GM18526 (cell line): ENCODE measurements around the gene UBA5.

ENCODE experiments used
- POLR2A ChIP-seq: IDR thresholded peaks from 3 replicates; pipeline ENCODE4 v1.6.1; 2011; ENCODE audit not compliant: insufficient read length; ENCODE audit errors: extremely low read depth

The UBA5 gene

DNA sequence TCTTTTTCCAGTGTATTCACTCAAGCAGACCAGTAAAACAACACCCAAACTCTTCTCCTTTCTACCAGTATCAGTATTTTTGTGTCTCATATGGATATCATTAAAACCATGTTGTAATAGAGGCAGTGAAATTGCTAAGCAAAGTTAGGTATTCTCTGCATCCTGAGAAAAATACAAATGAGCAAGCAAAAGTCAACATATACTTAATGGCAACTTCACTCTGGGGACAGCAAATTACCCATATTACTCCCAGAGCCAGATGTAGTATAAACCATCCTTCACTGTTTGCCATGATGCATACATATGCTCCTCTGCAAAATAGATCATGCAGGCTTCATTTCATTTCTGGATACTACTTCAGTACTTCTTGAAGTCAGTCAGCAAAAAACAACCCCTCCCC, 22.1 kb downstream of the UBA5 start:
- TF ChIP-seq POLR2A = no peak

DNA sequence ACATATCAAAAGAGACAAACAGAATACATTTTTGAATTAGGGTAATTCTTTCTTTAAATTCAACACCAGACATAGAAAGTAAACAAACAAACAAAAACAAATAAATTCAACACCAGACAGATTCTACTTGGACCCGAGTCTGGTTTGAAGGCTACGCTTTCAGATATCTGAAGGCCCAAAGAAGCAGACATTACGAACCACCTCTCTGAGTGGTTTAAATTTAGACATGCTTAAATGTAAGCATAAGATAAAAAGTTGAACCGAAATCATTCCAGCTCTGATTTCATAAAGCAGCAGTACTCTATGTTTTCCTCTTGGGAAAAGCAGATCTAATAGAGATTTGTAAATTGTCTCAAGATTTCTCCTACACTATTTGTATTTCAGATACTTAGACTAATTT, 29.9 kb downstream of the UBA5 start:
- TF ChIP-seq POLR2A = no peak

DNA sequence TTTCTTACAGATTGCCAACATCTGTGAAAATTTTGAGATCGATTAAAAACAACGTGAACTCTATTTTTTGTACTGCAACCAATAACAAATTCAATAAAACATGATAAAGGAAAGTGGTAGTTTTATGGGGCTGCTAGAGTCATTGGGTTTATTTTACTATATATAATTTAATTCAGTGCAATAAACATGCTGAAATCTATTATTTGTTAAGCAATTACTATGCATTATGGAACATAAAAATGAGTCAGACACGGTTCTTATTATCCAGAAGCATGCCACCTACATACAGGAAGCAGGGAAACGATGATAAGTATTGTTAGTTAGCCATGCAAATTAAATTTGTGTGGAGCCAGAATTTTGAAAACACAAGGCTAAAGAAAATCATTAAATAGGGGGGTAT, 34.9 kb downstream of the UBA5 start:
- no peak for TF ChIP-seq POLR2A

DNA sequence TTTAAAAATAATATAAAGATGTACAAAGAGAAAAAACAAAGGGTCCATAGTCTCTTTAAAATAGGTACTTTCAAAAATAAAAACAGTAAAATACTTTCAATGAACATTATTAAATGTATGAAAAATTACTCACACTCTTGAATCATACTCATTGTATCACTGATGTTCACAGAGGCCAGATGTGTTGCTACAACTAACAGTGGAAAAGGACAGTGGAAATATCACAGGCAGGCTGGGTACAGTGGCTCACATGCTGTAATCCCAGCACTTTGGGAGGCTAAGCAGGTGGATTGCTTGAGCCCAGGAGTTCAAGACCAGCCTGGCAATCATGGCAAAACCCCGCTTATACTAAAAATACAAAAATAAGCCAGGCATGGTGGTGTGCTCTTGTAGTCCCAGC, 35.3 kb downstream of the UBA5 start:
- TF ChIP-seq POLR2A = no peak

DNA sequence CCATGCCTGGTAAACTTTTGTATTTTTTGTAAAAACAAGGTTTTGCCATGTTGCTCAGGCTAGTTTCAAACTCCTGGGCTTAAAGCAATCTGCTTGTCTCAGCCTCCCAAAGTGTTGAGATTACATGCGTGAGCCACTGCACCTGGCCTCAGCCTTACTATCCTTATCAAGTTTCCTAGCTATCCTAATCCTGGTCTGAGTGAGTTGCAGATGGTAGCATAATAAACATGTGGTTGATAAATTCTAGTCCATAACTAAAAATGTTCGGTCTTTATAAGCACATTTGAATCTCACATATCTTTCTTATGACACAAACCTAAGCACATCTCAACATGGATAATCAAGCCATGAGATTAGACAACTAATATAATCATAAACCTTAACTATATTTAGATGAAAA, 43.6 kb downstream of the UBA5 start:
- no peak for TF ChIP-seq POLR2A

DNA sequence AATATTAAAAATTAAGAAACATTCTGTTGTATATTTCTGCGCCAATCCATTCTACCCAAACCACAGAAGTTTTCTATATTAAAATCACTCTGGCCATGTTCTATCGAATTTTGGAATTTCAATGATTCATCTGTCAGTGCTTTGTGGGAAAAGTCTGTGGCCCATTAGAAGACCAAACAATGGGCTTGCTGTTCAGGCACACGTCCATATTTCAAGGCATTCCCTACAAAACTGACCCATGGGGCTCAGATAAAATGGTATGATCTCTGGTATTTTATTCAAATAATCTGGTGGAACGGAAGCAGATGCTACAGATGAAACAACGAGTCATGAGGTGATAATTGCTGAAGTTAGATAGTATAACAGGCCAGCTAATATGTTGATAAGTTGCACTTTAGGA, 49.6 kb downstream of the UBA5 start:
- no peak for TF ChIP-seq POLR2A

DNA sequence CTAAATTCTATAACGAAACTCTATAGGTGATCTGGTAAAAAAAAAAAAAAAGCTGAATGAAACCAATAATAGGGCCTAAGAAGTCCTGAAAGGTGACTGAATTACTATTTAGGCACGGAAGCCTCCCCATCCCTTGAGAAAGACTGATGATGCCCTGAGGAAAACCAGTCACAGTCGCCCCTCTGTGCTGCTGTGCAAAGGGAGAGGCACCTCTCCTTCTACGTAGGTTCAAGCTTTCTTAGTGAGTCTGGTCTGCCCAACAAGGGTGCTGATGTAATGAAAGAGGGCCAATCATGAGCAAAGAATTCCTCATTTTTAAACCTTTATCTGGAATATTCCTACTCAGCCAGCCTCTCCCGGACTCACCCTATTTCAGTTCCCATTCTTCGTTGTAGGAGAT, 50.2 kb downstream of the UBA5 start:
- TF ChIP-seq POLR2A = no peak

DNA sequence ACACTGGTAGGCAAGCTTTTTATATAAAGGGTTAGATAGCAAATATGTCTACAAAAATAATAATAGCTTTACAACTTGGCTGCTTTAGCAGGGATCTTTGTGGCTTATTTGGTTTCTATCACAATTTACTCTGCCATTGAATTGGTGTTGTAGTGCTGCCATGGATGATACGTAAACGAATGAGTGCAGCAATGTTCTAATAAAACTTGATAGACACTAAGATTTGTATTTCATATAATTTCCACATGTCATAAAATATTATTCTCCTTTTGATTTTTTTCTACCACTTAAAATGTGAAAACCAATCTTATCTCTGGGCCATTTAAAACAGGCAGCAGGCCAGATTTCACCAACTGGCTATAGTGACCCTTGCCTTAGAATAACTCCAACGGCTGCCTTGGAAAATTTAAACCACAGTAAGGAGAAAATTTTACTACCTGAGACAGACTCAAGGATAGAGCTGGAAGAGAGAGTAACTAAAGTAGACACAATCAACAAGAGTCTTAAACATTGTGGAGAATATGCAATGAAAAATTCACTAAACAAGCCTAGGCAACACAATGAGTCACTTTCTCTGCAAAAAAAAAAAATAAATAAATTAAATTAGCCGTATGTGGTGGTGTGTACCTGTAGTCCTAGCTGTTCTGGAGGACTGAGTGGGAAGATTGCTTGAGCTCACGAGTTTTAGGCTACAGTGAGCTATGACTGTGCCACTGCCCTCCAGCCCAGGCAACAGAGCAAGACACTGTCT, 54.0 kb downstream of the UBA5 start:
- no peak for TF ChIP-seq POLR2A

DNA sequence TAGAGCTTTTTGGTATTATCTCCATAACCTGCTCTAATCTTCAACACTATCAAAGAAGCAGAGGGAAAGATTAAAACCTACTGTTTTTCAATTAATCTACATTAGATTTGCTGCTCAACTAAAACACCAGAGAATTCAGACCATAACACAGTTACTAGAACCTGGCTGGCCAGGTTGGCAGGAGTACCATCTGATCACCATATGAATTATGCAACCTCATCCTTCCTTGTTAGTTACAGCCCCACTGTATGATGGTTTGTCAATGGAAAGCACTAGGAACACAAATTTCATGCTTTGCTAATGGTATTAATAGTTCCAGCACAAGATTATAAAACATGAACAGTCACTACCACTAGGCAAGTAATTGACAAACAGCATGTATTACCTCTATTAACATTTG, 56.2 kb downstream of the UBA5 start:
- TF ChIP-seq POLR2A = no peak

DNA sequence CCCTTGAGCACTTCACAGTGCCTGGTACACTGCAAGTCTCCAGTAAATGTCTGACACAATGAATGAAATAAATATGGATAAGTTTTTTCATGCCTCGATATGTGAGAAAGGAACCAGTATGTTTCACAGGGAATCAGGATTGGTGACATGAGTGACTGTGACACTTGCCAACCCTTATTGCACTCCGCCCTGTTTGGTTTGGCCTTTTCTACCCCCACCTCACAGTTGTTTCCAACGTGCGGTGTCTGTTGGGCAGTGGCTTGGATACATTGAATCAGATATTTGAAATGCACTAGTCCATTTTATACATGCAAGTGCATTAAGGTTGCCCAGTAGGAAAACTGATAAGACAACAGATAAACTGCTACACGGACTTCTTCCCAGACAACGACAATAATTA, 60.1 kb downstream of the UBA5 start:
- TF ChIP-seq POLR2A = no peak

DNA sequence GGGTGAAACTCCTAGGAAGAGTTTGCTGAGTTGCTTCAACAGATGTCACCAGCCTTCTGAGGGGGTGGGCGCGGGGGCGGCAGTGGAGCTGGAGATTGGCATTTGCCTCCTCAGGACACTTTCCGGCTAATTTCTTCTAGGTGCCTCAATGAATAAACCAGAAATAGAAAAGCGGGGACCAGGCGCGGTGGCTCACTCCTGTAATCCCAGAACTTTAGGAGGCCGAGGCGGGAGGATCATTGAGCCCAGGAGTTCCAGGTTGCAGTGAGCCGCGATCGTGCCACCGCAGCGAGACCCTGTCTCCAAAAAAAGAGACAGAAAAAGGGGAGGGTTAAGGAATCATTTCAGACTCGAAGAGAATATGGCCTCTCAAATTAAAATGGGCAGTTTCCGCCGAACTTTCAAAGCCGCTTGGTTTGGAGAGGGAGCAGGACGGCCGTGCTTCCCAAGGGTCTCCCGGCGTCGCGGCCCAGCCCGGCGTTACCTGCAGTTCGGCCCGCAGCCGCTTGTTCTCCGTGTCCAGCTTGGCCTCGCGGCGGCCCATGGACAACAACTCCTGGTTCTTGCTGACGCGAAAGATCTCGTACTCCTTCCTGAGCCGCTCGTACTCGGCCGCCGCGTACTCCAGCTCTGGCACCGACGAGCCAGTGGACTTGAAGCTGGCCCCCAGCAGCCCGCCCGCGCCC, 61.5 kb downstream of the UBA5 start:
- no peak for TF ChIP-seq POLR2A

DNA sequence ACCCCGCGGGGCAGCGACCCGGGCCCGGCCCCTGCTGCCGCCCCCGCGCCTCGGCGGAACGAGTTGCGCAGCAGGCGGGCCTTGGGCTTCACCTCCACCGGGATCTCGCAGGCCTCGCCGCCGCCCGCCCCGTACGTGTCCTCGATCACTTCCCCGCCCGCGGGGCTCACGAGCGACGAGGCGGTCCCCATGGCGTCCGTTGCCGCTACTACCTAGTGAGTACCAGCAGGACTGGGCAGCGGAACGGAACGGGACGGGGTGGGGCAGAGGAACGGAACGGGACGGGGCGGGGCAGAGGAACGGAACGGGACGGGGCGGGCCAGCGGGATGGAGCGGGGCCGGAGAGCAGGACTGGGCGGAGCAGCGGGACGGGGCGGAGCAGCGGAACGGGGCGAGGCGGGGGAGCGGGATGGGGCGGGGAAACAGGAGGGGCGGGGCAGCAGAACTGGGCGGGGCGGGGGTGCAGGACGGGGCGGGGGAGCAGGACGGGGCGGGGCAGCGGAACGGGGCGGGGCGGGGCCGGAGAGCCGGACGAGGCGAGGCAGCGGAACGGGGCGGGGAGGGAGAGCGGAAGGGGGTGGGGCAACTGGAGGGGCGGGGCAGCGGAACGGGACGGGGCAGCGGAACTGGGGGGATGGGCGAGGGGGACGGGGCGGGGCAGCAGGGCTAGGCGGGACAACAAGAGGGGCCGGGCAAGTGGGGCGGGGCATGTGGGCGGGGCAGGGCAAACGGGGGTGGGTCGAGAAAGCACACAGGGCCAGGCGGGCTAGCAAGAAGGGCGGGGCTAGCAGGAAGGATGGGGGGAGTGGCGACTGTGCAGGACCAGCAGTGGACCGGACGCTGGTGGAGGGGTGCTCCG, 62.3 kb downstream of the UBA5 start, which contains the start of gene NPHP3:
TSS of gene NPHP3 (minus strand) at position 245 of the 859 bp plus-strand sequence. CDS start at position 191, 54 bp downstream.
- peak; percentile 64 for TF ChIP-seq POLR2A

DNA sequence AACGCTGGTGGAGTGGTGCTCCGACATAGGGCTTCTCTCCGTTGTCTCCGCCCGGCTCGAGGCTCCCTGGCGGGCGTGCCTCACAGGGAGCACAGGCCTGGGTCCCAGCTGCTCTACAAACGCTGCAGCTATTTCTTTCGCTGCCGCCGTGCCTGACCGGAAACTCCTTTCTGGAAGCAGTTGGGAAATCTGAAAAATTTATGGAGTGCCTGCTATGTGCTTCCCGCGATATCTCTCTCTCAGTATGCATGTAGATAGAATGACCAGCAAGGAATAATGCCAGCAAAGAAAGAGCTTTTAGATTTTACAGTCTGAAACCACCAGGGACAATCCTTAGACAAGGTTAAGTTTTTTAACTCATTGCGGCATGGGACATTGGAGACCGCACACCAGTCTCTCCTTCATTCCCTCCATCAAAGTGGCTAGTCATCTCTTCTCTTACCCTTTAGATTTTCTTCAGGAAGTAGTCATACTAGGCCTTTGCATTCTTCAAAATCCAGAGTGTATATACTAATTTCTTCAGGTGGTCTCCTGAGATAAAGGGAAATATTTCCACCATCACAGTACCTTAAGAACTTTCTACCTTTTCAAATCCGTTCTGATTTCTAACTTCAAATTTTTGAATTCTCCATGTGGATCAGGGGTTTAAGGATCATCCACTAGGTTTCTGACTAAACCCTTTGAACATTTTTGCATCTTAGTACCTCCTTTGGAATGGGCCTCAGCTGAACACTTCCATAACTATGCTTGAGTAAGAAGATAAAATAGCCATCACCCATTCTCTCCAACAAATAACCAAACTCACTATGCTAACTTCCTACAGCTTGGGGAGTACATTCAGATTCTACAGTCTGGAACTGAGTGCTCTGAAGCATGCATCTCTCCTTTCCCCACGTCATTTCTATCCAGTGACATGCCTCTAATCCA, 63.2 kb downstream of the UBA5 start:
- TF ChIP-seq POLR2A = peak; percentile 37

DNA sequence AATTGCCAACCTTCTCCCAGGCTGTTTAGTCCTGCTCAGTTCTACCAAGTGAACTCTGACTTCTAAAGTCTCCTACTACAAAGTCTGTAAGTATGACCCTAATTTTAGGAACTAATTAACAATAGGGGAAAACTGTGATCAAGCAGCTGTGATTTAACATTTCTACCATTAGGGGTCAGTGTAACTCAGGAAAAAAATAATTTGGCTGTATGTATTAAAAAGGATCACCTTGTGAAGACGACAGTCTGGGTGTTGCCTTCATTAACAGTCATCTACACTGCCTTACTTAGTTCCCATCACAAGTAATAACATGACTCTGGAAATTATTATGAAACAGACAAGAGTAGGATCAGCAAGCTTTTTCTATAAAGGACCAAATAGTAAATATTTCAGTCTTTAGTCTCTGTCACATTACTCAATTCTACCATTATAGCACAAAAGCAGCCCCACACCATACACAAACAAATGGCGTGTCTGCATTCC, 66.3 kb downstream of the UBA5 start:
- no peak for TF ChIP-seq POLR2A
